NT2/D1 (cell line): ENCODE data around the gene ELAVL4.

ENCODE experiments used
- YY1 ChIP-seq: IDR thresholded peaks from 2 replicates; pipeline ENCODE4 v1.6.1; 2011; ENCODE audit not compliant: insufficient read length, insufficient read depth
- ZNF274 ChIP-seq: IDR thresholded peaks from 2 replicates; pipeline ENCODE4 v1.6.1; 2011; ENCODE audit warnings: mild to moderate bottlenecking, low read depth, low read length

GRCh38 chr1:50129201-50129600 lies 20.5 kb downstream of the ELAVL4 start:
- TF ChIP-seq ZNF274 (no peak), YY1 (no peak)
